IMR-90 (cell line): ENCODE results near the gene SLC9A9. TPM values are rescaled to one million over a fixed set of nuclear protein-coding genes. Genes with fewer than 3 reads are reported as not detected.

Experiments used
- ATAC-seq: fragments of 200-7000 bp; cut with Tn5 transposase; 2 replicates; pipeline ENCODE4 v1.9.1; 2020; ENCODE audit warnings: low read depth, mild to moderate bottlenecking, moderate library complexity
- BruUV-seq: library from RNA; stranded (reverse); fragments of 400-500 nt; replicated peaks from 2 replicates; lab custom pipeline; 2021; lab: Mats Ljungman, UMichigan
- CTCF ChIA-PET: fragments of 300-600 bp; formaldehyde crosslinking; extraction: SDS; loops from one replicate; lab custom pipeline; 2021; ENCODE audit warnings: antibody characterized with exemption; lab: Yijun Ruan, JAX
- POLR2A ChIA-PET: fragments of 300-600 bp; sonication (Branson Sonifier 250); formaldehyde crosslinking; loops from one replicate; lab custom pipeline; 2022; ENCODE audit warnings: antibody characterized with exemption; ENCODE audit not compliant: unreplicated experiment; lab: Charles Lee
- DNase-seq: peaks from one replicate; pipeline ENCODE4 v3.0.0; 2013
- H2AFZ ChIP-seq: replicated peaks from 2 replicates; pipeline ENCODE3; 2013; ENCODE audit warnings: low read length, mild to moderate bottlenecking; ENCODE audit not compliant: poor library complexity
- H2AK5ac ChIP-seq: 2 replicates; pipeline ENCODE4 v1.6.1; 2013; ENCODE audit warnings: low read depth, low read length, inconsistent platforms
- H2AK9ac ChIP-seq: replicated peaks from 2 replicates; pipeline ENCODE3; 2013; ENCODE audit warnings: mild to moderate bottlenecking, low read depth, low read length, moderate library complexity; ENCODE audit not compliant: poor library complexity
- H2BK120ac ChIP-seq: 2 replicates; pipeline ENCODE4 v1.6.1; 2013; ENCODE audit warnings: low read depth, low read length, inconsistent platforms
- H2BK15ac ChIP-seq: 3 replicates; pipeline ENCODE4 v1.6.1; 2013; ENCODE audit warnings: low read depth, low read length, inconsistent platforms
- H2BK20ac ChIP-seq: 2 replicates; pipeline ENCODE4 v1.6.1; 2013; ENCODE audit warnings: low read depth, mild to moderate bottlenecking, inconsistent platforms, low read length, moderate library complexity
- H2BK5ac ChIP-seq: 2 replicates; pipeline ENCODE4 v1.6.1; 2013; ENCODE audit warnings: mild to moderate bottlenecking, low read depth, low read length, inconsistent platforms; ENCODE audit not compliant: poor library complexity, severe bottlenecking
- H3K14ac ChIP-seq: replicated peaks from 2 replicates; pipeline ENCODE4 v1.6.1; 2013; ENCODE audit warnings: low read depth, low read length, inconsistent platforms
- H3K18ac ChIP-seq: 2 replicates; pipeline ENCODE4 v1.6.1; 2013; ENCODE audit warnings: low read depth, low read length, control low read depth
- H3K23ac ChIP-seq: 2 replicates; pipeline ENCODE4 v1.6.1; 2013; ENCODE audit warnings: low read depth, low read length, inconsistent platforms
- H3K27ac ChIP-seq: 2 replicates; pipeline ENCODE4 v1.5.1; 2013; ENCODE audit warnings: mild to moderate bottlenecking, control low read depth, low read length; ENCODE audit not compliant: insufficient read depth
- H3K27me3 ChIP-seq: 2 replicates; pipeline ENCODE4 v1.6.1; 2013; ENCODE audit warnings: low read length; ENCODE audit not compliant: control insufficient read depth, insufficient read depth
- H3K36me3 ChIP-seq: 2 replicates; pipeline ENCODE4 v1.6.1; 2013; ENCODE audit warnings: low read length, mixed read lengths; ENCODE audit not compliant: control insufficient read depth, insufficient read depth
- H3K4ac ChIP-seq: 2 replicates; pipeline ENCODE4 v1.6.1; 2013; ENCODE audit warnings: low read depth, low read length, inconsistent platforms
- H3K4me1 ChIP-seq: 2 replicates; pipeline ENCODE4 v1.6.1; 2013; ENCODE audit warnings: low read length, mixed read lengths; ENCODE audit not compliant: control insufficient read depth, insufficient read depth
- H3K4me2 ChIP-seq: 2 replicates; pipeline ENCODE4 v1.6.1; 2013; ENCODE audit warnings: low read depth, mild to moderate bottlenecking, control low read depth, low read length, moderate library complexity
- H3K4me3 ChIP-seq: 2 replicates; pipeline ENCODE4 v1.5.1; 2013; ENCODE audit warnings: low read depth, mild to moderate bottlenecking, control low read depth, low read length, moderate library complexity; ENCODE audit not compliant: insufficient read depth
- H3K56ac ChIP-seq: 2 replicates; pipeline ENCODE4 v1.6.1; 2013; ENCODE audit warnings: low read length, inconsistent platforms; ENCODE audit not compliant: insufficient read depth; ENCODE audit errors: extremely low read depth
- H3K79me1 ChIP-seq, 2 experiments: 2 replicates each; pipeline ENCODE4 v1.6.1; 2013; ENCODE audit warnings: low read length in 2 of 2, inconsistent platforms in 1 of 2, low read depth in 1 of 2
- H3K9ac ChIP-seq: 2 replicates; pipeline ENCODE4 v1.6.1; 2013; ENCODE audit warnings: low read depth, low read length, control low read depth
- H3K9me1 ChIP-seq: 2 replicates; pipeline ENCODE4 v1.6.1; 2013; ENCODE audit warnings: low read length, inconsistent platforms; ENCODE audit not compliant: insufficient read depth
- H3K9me3 ChIP-seq: 2 replicates; pipeline ENCODE4 v1.6.1; 2013; ENCODE audit warnings: low read length; ENCODE audit not compliant: control insufficient read depth, insufficient read depth
- H4K20me1 ChIP-seq: 2 replicates; pipeline ENCODE4 v1.6.1; 2013; ENCODE audit warnings: low read length, inconsistent platforms; ENCODE audit not compliant: insufficient read depth
- H4K5ac ChIP-seq: 2 replicates; pipeline ENCODE4 v1.6.1; 2013; ENCODE audit warnings: mild to moderate bottlenecking, low read depth, low read length, control low read depth
- H4K8ac ChIP-seq, 2 experiments: 2 replicates each; pipeline ENCODE4 v1.6.1; 2013; ENCODE audit warnings: low read depth in 2 of 2, low read length in 2 of 2, control low read depth in 1 of 2, inconsistent platforms in 1 of 2
- H4K91ac ChIP-seq: 2 replicates; pipeline ENCODE4 v1.6.1; 2013; ENCODE audit warnings: low read depth, low read length, inconsistent platforms; ENCODE audit not compliant: insufficient read depth
- CEBPB ChIP-seq: IDR thresholded peaks from 2 replicates; pipeline ENCODE4 v1.6.1; 2012; ENCODE audit warnings: low read depth, low read length, improper control_type of control experiment
- MAFK ChIP-seq: IDR thresholded peaks from 2 replicates; pipeline ENCODE4 v1.6.1; 2012; ENCODE audit warnings: low read depth, low read length, improper control_type of control experiment
- MXI1 ChIP-seq: IDR thresholded peaks from 2 replicates; pipeline ENCODE4 v1.6.1; 2012; ENCODE audit warnings: low read depth, mild to moderate bottlenecking, low read length, moderate library complexity, borderline replicate concordance
- RAD21 ChIP-seq: IDR thresholded peaks from 2 replicates; pipeline ENCODE4 v1.6.1; 2012; ENCODE audit warnings: low read length, improper control_type of control experiment
- RFX5 ChIP-seq: IDR thresholded peaks from 2 replicates; pipeline ENCODE4 v1.8.0; 2012; ENCODE audit warnings: low read depth, mild to moderate bottlenecking, low read length, moderate library complexity
- WGBS, 2 experiments: methylation state at CpG; one replicate each; pipeline versions ENCODE4 v1.1.5 to v1.1.7; 2013; ENCODE audit warnings: missing lambda C conversion rate in 2 of 2; ENCODE audit not compliant: insufficient read length in 1 of 2; ENCODE audit errors: extremely low coverage in 2 of 2; 5-methylcytosine and 5-hydroxymethylcytosine counted together
- dilution Hi-C: fragments of 300-500 bp; cut with HindIII; formaldehyde crosslinking; loops from one replicate; pipeline ENCODE4 v1.14.3; 2018; ENCODE audit warnings: low sequenced_read_pairs; ENCODE audit not compliant: unreplicated experiment
- in situ Hi-C: fragments of 300-500 bp; cut with MboI; formaldehyde crosslinking; loops from 3 replicates; pipeline ENCODE4 v1.14.3; 2019; ENCODE audit warnings: low sequenced_read_pairs, inconsistent platforms, mixed read lengths
- intact Hi-C: fragments of 100-400 bp; cut with micrococcal nuclease; formaldehyde crosslinking; loops from 2 replicates; pipeline ENCODE4 v1.10.0; 2022
- polyA plus RNA-seq, 3 experiments: library from polyadenylated mRNA; depleted of rRNA; stranded (reverse); fragments of >200 nt; gene quantifications; 2 replicates each; pipeline ENCODE4 v1.2.3, GENCODE V29; 2012; ENCODE audit warnings: low replicate concordance in 1 of 3
- total RNA-seq: library from RNA; depleted of rRNA; stranded (reverse); fragments of >200 nt; gene quantifications from 2 replicates; pipeline ENCODE4 v1.2.3, GENCODE V29; 2012
- TF ChIP-seq, protein P1 (sequence below): conservative IDR thresholded peaks from 2 replicates; pipeline ENCODE4 v1.5.1; 2012; ENCODE audit warnings: mild to moderate bottlenecking, low read depth, low read length, improper control_type of control experiment

The SLC9A9 gene
- total and polyA plus RNA-seq, 2 of the 4 experiments (the other 2 are of a cell fraction): 1.4 to 2.3 TPM

- Histone ChIP-seq H3K56ac (no peak overlapping the region), H4K8ac (no peak overlapping the region), H2BK120ac (no peak overlapping the region), H4K91ac (no peak overlapping the region), H3K14ac (no peak overlapping the region), H3K27me3 (no peaks in the 10 kb centered on the region), H3K9ac (no peak overlapping the region), H2BK15ac (no peak overlapping the region), H2AFZ (no peak overlapping the region), H3K79me1 (no peaks in the 10 kb centered on the region), H2BK20ac (no peak overlapping the region), H3K18ac (no peak overlapping the region), H4K5ac (no peak overlapping the region), H3K4me1 (peaks cover 2% of the 10 kb centered on the region; the same call in 1 of the 2 replicates), H3K4ac (no peak overlapping the region), H4K20me1 (no peaks in the 10 kb centered on the region), H2AK5ac (no peak overlapping the region), H3K9me3 (no peaks in the 10 kb centered on the region), H2BK5ac (no peak overlapping the region), H3K36me3 (no peaks in the 10 kb centered on the region), H3K23ac (no peak overlapping the region), H3K9me1 (no peaks in the 10 kb centered on the region), H3K4me3 (no peak overlapping the region), H2AK9ac (no peak overlapping the region), H3K4me2 (no peak overlapping the region), H3K27ac (no peak overlapping the region)
- POLR2A ChIA-PET: no interaction called here
- DNase-seq: peak; percentile 20
- TF ChIP-seq CEBPB (no peak), RFX5 (no peak), RAD21 (no peak), MXI1 (no peak), MAFK (no peak)
- TF ChIP-seq, protein P1, sequence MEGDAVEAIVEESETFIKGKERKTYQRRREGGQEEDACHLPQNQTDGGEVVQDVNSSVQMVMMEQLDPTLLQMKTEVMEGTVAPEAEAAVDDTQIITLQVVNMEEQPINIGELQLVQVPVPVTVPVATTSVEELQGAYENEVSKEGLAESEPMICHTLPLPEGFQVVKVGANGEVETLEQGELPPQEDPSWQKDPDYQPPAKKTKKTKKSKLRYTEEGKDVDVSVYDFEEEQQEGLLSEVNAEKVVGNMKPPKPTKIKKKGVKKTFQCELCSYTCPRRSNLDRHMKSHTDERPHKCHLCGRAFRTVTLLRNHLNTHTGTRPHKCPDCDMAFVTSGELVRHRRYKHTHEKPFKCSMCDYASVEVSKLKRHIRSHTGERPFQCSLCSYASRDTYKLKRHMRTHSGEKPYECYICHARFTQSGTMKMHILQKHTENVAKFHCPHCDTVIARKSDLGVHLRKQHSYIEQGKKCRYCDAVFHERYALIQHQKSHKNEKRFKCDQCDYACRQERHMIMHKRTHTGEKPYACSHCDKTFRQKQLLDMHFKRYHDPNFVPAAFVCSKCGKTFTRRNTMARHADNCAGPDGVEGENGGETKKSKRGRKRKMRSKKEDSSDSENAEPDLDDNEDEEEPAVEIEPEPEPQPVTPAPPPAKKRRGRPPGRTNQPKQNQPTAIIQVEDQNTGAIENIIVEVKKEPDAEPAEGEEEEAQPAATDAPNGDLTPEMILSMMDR: no peak
- intact Hi-C loops (no loop called here), dilution Hi-C loops (no loop called here), in situ Hi-C loops (no loop called here)
- WGBS, 2 experiments: no CpG with 5 or more reads among the region's 3 CpGs
- CTCF ChIA-PET: no interaction called here
- peak; percentile 87 for ATAC-seq
- no TSS peak for BruUV-seq
Observed at GRCh38 chr3:143239031-143239430, 609.2 kb downstream of the SLC9A9 start.
